Germinal center (tissue), 1 donor: Measurements from ENCODE around the gene CDC6.
A peak's percentile ranks its signal among the peaks of the same experiment; 100 is the strongest.
"Not testable (repeated sequence)": the region's sequence is repeated elsewhere in the genome, so short reads cannot be mapped to it uniquely, and the experiment has no call there.

Experiments
- DNase-seq: peaks from one replicate; pipeline ENCODE4 v3.0.0; 2012; ENCODE audit warnings: mixed read lengths, low spot score

The CDC6 gene

DNA sequence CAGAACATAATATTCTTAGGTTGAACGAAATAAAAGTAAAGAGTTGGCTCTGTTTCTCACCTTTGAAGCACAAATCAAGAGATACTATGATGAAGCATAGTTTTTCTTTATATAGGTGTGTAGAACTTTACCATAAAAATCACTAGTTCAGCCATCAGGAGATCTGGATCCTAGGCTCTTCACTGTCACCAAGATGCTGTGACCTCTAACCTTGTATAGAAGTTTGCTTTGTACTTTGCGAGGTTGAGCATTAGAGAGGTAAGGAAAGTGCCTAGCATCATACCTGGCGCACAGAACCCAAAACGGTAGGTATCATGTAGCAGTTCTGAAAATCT, 553 bp upstream of the CDC6 start:
- DNase-seq = no peak

- DNase-seq = peak; percentile 28
Observed at GRCh38 chr17:40290629-40291280, 3.1 kb downstream of the CDC6 start.

DNA sequence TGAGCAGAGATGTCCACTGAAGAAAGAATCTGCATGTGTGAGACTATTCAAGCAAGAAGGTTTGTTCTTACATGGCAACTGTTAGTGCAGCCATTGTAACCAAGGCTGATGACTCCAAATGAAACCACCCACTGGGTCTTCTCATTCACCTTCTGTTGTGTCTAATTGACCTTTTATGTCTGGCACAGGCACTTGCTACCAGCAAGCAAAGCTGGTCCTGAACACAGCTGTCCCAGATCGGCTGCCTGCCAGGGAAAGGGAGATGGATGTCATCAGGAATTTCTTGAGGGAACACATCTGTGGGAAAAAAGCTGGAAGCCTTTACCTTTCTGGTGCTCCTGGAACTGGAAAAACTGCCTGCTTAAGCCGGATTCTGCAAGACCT, 3.6 kb downstream of the CDC6 start:
- no peak for DNase-seq

DNA sequence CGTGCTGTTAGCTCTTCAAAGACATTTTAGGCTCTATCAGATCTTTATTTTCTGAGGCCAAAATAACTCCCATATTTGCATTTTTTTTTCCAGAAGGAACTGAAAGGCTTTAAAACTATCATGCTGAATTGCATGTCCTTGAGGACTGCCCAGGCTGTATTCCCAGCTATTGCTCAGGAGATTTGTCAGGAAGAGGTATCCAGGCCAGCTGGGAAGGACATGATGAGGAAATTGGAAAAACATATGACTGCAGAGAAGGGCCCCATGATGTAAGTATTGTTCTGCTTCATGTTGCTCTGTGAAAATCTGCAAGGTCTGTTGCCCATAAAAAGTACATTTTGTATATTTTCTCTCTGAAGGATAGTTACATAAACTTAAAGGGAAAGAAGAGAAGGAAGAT, 5.7 kb downstream of the CDC6 start:
- DNase-seq = no peak

- DNase-seq = no peak
Observed at GRCh38 chr17:40295488-40296436, 8.1 kb downstream of the CDC6 start.

DNA sequence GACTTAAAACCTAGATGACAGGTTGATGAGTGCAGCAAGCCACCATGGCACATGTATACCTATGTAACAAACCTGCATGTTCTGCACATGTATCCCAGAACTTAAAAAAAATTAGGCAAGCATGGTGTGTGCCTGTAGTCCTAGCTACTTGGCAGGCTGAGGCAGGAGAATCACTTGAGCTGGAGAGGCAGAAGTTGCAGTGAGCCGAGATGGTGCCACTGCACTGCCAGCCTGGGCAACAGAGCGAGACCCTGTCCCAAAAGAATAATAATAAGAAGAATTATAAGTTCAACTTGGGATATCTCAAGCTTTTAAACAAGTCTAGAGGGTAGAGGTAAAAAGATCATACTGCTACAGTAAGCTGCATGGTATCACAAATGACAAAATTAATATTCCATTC, 9.8 kb downstream of the CDC6 start:
- DNase-seq = no peak

GRCh38 chr17:40298726-40299125, 11.0 kb downstream of the CDC6 start:
- DNase-seq = no peak

- DNase-seq = not testable (repeated sequence)
Observed at GRCh38 chr17:40299159-40299757, 11.6 kb downstream of the CDC6 start.

DNA sequence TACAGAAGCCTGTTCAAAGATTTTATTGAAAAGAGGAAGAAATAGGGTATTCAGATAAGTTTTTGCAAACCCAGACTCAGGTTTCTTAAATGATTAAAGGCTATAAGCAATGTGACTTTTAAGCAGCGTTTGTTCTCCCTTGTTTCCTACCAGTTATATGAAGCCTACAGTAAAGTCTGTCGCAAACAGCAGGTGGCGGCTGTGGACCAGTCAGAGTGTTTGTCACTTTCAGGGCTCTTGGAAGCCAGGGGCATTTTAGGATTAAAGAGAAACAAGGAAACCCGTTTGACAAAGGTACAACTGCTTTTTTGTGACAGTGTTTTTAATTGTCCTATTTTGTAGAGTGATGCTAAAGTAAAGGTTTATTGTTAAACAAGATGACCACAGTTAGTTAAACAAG, 13.6 kb downstream of the CDC6 start:
- no peak for DNase-seq

DNA sequence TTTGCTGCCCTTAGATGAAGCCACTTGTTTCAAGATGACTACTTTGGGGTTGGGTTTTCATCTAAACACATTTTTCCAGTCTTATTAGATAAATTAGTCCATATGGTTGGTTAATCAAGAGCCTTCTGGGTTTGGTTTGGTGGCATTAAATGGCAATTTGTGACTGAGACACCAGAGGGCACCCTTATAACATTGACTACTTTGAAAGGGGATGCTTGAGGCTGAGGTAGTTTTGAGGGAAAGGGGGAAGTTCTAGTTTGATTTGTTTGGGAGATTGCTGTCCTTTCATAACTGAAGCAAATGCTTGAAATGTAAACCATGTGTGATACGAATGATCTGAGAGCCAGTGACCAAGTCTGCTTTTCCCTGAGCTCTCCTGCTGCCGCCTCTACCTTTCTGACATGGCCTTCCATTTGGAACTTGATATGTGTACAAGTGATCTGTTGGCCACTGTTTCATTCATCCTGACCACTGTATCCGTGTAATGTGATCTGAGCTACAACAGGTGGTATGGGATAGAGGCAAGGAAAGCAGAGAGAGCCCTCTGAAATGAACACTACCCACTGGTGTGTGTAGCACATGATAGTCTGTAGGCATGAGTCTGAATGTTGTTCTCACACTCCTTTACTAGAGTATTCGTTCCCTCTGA, 15.5 kb downstream of the CDC6 start:
- peak; percentile 68 for DNase-seq

- DNase-seq = no peak
Observed at GRCh38 chr17:40303708-40304551, 16.3 kb downstream of the CDC6 start.

DNA sequence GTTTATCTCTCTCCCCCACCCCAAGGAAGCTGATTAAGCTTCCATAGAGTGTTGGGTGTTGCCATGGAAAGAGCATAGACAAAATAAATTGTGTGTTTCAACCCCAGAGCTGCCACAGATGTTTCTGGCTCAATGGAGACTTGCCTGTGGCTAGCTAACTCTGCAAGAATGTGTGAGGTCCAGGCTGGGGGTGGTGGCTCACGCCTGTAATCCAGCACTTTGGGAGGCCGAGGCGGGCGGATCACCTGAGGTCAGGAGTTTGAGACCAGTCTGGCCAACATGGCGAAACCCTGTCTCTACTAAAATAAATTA, 16.8 kb downstream of the CDC6 start:
- DNase-seq = not testable (repeated sequence)

GRCh38 chr17:40304866-40305265, 17.2 kb downstream of the CDC6 start:
- not testable (repeated sequence) for DNase-seq

- no peak for DNase-seq
Observed at GRCh38 chr17:40306395-40306794, 18.7 kb downstream of the CDC6 start.

DNA sequence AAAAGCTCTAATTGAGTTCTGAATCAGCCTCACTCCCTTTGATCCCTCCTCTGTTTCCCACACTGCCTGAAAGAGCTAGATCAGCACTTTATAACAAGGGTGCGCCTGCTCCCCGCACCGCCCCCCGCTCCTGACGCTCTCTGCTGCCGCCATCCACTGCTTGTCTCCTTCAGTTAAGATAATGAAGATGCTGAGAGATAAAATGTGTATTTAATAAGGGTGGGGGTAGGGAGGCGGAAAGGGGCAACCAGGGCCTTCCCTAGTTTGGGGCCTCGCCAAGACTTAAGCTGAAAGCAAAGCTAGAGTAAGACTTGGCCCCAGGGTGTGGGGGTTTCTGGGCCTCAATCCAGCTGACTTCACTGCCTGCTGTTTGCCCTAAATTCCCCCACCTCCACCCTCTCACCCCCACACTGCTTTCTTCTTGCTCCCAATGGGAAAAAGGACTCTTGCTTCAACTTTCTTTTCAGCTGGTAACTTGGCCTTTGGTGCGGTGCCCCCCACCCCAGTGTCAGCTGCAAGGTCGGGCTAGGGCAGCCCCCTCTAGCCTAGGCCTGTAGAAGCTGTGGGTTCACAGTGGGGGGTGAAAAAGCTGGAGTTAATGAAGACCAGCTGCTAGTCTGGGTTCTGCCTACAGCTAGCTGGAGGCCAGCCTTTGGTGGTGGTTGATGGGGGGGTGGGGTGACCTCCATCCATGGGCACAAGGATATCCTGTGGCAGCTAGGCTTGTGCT, 19.5 kb downstream of the CDC6 start:
- DNase-seq = no peak

DNA sequence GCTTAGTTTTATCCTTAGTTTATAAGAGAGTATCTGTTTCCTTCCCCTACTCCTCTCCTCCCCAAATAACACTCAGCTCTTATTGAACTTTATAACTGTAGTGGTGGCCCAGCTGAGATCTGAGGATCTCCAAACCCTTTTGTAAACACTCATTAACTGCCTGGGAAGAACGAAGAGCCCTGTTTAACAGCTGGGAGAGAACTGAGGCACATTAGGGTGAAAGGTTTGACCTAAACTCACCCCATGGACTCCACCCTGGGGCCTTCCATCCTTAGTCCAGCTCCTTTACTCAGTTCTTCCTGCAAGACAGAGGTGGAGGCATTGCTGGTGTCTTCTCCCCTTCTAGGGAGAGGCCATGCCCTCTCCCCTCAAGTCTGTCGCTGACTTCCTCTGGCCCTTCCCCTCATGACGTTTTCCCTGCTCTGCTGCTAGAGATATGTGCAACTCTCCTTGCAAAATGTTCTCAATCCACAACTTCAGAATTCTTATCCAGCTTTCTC, 20.1 kb downstream of the CDC6 start:
- DNase-seq = no peak

DNA sequence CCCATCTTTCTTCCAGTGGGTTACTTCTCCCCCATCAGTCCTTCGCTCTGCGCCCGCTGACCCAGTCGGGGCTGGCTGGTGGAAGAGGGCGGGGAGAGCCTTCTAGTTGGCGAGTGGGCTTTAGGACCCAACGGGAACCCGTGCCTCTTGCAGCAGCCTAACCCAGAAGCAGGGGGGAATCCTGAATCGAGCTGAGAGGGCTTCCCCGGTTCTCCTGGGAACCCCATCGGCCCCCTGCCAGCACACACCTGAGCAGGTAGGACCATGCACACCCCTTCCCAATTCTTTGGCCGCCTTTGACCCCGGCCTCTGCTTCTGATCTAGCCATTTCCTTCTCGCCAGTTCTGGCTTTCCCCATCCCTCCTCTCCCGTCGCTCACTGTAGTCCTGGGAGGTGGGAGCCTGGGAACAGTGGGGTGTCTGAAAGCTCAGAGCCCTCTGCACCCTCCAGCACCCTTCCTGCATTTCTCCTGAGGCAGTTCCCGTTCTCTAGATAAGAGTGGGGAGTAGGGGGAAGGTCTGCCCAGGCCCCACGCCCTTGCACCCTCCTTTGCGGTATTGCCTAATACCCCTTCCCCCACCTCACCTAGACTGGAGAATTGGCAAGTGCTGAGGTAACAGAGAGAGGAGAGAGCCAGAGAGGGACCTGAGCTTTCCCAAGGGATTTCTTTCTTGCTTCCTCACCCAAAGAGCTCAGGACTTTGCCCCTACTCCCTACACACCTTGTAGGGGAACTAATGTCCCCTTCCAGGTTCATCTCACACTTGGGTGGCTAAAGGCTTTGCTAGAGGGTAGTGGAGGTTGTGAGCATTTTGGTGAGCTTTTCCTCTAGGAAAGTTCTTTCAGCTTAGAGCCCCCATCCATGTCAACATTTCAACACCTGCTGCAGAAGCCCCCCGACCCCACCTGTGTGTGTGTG, 21.6 kb downstream of the CDC6 start, which contains the start of gene RARA:
Gene RARA (plus strand): TSS at position 150 of the 918 bp plus-strand sequence. CDS start 22,039 bp downstream, outside the sequence.
- DNase-seq = no peak

DNA sequence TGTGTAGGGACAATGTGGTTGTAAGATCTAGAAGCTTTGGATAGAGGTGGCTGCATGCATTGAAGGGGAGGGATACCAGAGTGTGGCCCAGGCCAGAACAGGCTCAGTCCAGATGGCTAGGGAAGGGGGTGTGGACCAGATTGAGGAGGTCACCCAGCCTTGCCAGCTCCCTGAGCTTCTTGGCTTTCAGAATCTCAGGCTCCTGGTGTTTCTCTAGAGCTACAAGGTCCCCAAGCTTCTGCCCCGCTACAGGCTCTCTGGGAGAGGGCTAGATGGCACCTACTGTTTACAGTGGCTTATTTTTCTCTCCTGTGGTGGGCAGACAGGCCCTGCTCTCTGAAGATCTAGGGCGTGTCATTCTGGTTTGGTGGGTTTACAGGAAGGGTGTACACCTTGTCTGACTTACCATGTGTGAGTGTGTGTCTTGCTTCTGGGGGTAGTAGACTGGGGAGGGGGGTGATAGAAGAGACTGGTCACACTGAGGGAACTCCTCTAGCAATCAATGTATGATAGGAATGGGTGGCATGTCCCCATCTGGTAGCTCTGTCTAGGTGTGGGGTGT, 22.4 kb downstream of the CDC6 start:
- no peak for DNase-seq

- no peak for DNase-seq
Observed at GRCh38 chr17:40310882-40311391, 23.3 kb downstream of the CDC6 start.
